IPS DF 6.9 (cell line): ENCODE data around the gene USP51.
A peak's percentile ranks its signal among the peaks of the same experiment; 100 is the strongest.
"Not testable (repeated sequence)": the region's sequence is repeated elsewhere in the genome, so short reads cannot be mapped to it uniquely, and the experiment has no call there.

Experiments
- DNase-seq: peaks from one replicate; pipeline ENCODE4 v3.0.0-alpha.2; 2013; ENCODE audit warnings: low read depth, low spot score
- H3K27ac ChIP-seq: one replicate; pipeline ENCODE4 v1.5.1; 2013; ENCODE audit warnings: low read length, control low read depth
- H3K27me3 ChIP-seq: 2 replicates; pipeline ENCODE4 v1.6.1; 2013; ENCODE audit warnings: mild to moderate bottlenecking, low read length; ENCODE audit not compliant: control insufficient read depth, insufficient read depth
- H3K36me3 ChIP-seq: 2 replicates; pipeline ENCODE4 v1.6.1; 2013; ENCODE audit warnings: low read length; ENCODE audit not compliant: control insufficient read depth, insufficient read depth
- H3K4me1 ChIP-seq: 2 replicates; pipeline ENCODE4 v1.6.1; 2013; ENCODE audit warnings: low read length; ENCODE audit not compliant: control insufficient read depth, insufficient read depth
- H3K4me3 ChIP-seq: 2 replicates; pipeline ENCODE4 v1.5.1; 2013; ENCODE audit warnings: mild to moderate bottlenecking, low read length
- H3K9me3 ChIP-seq: 2 replicates; pipeline ENCODE4 v1.6.1; 2013; ENCODE audit warnings: low read length, inconsistent platforms; ENCODE audit not compliant: control insufficient read depth, insufficient read depth
- WGBS: extraction: QIAGEN DNeasy Blood & Tissue Kit; methylation state at CpG from one replicate; pipeline ENCODE4 v1.1.7; 2013; ENCODE audit warnings: mixed read lengths, missing lambda C conversion rate; ENCODE audit not compliant: insufficient read length, insufficient coverage; 5-methylcytosine and 5-hydroxymethylcytosine counted together

USP51 gene

GRCh38 chrX:55465108-55465507, 24.5 kb downstream of the USP51 start:
- H3K4me1 ChIP-seq, H3K9me3 ChIP-seq, H3K27me3 ChIP-seq, H3K4me3 ChIP-seq, H3K36me3 ChIP-seq, H3K27ac ChIP-seq, DNase-seq: not testable (repeated sequence)
- WGBS: no CpG with 5 or more reads among the region's 5 CpGs

GRCh38 chrX:55464050-55464449, 25.6 kb downstream of the USP51 start:
- H3K27ac ChIP-seq, H3K4me1 ChIP-seq, DNase-seq, H3K4me3 ChIP-seq, H3K27me3 ChIP-seq, H3K9me3 ChIP-seq, H3K36me3 ChIP-seq: not testable (repeated sequence)
- WGBS: no CpG with 5 or more reads among the region's 5 CpGs

- not testable (repeated sequence) for H3K4me3 ChIP-seq, H3K4me1 ChIP-seq, H3K27ac ChIP-seq, H3K27me3 ChIP-seq, DNase-seq, H3K9me3 ChIP-seq, H3K36me3 ChIP-seq
- WGBS: no CpG with 5 or more reads among the region's 4 CpGs
Measured at GRCh38 chrX:55459926-55460325, 29.7 kb downstream of the USP51 start.

- H3K4me3 ChIP-seq, H3K27me3 ChIP-seq, H3K36me3 ChIP-seq, H3K27ac ChIP-seq, H3K9me3 ChIP-seq, DNase-seq, H3K4me1 ChIP-seq: not testable (repeated sequence)
- WGBS: no CpG with 5 or more reads among the region's 5 CpGs
Measured at GRCh38 chrX:55459426-55459825, 30.2 kb downstream of the USP51 start.

- DNase-seq, H3K9me3 ChIP-seq, H3K27me3 ChIP-seq, H3K36me3 ChIP-seq, H3K4me1 ChIP-seq, H3K4me3 ChIP-seq, H3K27ac ChIP-seq: not testable (repeated sequence)
- WGBS: no CpG with 5 or more reads among the region's 6 CpGs
Measured at GRCh38 chrX:55455708-55456107, 33.9 kb downstream of the USP51 start.

GRCh38 chrX:55452833-55453124, 36.9 kb downstream of the USP51 start:
- Histone ChIP-seq H3K4me3 (peak overlapping the region; percentile 55; the same call in 1 of the 2 replicates), H3K36me3 (no peaks in the 10 kb centered on the region), H3K27me3 (no peaks in the 10 kb centered on the region), H3K27ac (no peak overlapping the region), H3K4me1 (no peaks in the 10 kb centered on the region), H3K9me3 (no peaks in the 10 kb centered on the region)
- no peak for DNase-seq
- no CpG with 5 or more reads among the region's 9 CpGs for WGBS

- no CpG with 5 or more reads among the region's 43 CpGs for WGBS
- H3K27me3 ChIP-seq: no peaks in the 10 kb centered on the region
- no peaks in the 10 kb centered on the region for H3K36me3 ChIP-seq
- no peak within 1 kb of the TSS for H3K27ac ChIP-seq
- peak within 1 kb of the TSS; percentile 55; the same call in 1 of the 2 replicates for H3K4me3 ChIP-seq
- no peak for DNase-seq
- no peaks in the 10 kb centered on the region for H3K9me3 ChIP-seq
- no peaks in the 10 kb centered on the region for H3K4me1 ChIP-seq
Measured at GRCh38 chrX:55451990-55452832, 37.4 kb downstream of the USP51 start, which contains the start of gene MAGEH1. MAGEH1 (plus strand) TSS chrX:55452127; CDS start chrX:55452375, 248 bp downstream.

- no peak overlapping the region; the same call in 1 of the 2 replicates for H3K4me3 ChIP-seq
- H3K4me1 ChIP-seq: no peaks in the 10 kb centered on the region
- H3K9me3 ChIP-seq: no peaks in the 10 kb centered on the region
- WGBS: no CpG with 5 or more reads among the region's 11 CpGs
- no peak overlapping the region for H3K27ac ChIP-seq
- H3K36me3 ChIP-seq: no peaks in the 10 kb centered on the region
- no peaks in the 10 kb centered on the region for H3K27me3 ChIP-seq
- no peak for DNase-seq
Measured at GRCh38 chrX:55451626-55451989, 38.0 kb downstream of the USP51 start.

GRCh38 chrX:55451141-55451540, 38.5 kb downstream of the USP51 start:
- no peaks in the 10 kb centered on the region for H3K9me3 ChIP-seq
- WGBS: no CpG with 5 or more reads among the region's 2 CpGs
- no peaks in the 10 kb centered on the region for H3K27me3 ChIP-seq
- no peaks in the 10 kb centered on the region for H3K4me1 ChIP-seq
- H3K27ac ChIP-seq: no peak overlapping the region
- no peak for DNase-seq
- H3K4me3 ChIP-seq: no peak overlapping the region
- H3K36me3 ChIP-seq: no peaks in the 10 kb centered on the region

- Histone ChIP-seq H3K4me1 (no peaks in the 10 kb centered on the region), H3K27ac (no peak overlapping the region), H3K27me3 (no peaks in the 10 kb centered on the region), H3K4me3 (no peak overlapping the region), H3K36me3 (no peaks in the 10 kb centered on the region), H3K9me3 (no peaks in the 10 kb centered on the region)
- WGBS: no CpG with 5 or more reads among the region's 5 CpGs
- no peak for DNase-seq
Measured at GRCh38 chrX:55450259-55450658, 39.4 kb downstream of the USP51 start.

- H3K27me3 ChIP-seq, DNase-seq, H3K27ac ChIP-seq, H3K4me3 ChIP-seq, H3K9me3 ChIP-seq, H3K4me1 ChIP-seq, H3K36me3 ChIP-seq: not testable (repeated sequence)
- no CpG with 5 or more reads among the region's 5 CpGs for WGBS
Measured at GRCh38 chrX:55443468-55443867, 46.2 kb downstream of the USP51 start.
